Fibroblast of lung (primary cell): ENCODE data around the gene PPP3CB. TPM values are rescaled to one million over a fixed set of nuclear protein-coding genes. Genes with fewer than 3 reads are reported as not detected.
"Not testable (repeated sequence)": the region's sequence is repeated elsewhere in the genome, so short reads cannot be mapped to it uniquely, and the experiment has no call there.

Experiments used
- DNase-seq, 2 donors: peaks; one replicate each; pipeline versions ENCODE4 v3.0.0 to v3.0.0-alpha.2; 2010; ENCODE audit warnings: low read depth in 2 of 2
- H2AFZ ChIP-seq: 2 replicates; pipeline ENCODE4 v1.5.1; 2012; ENCODE audit warnings: low read length, control low read depth, inconsistent platforms
- H3K27ac ChIP-seq: 2 replicates; pipeline ENCODE4 v1.5.1; 2011; ENCODE audit warnings: low read length, control low read depth; ENCODE audit not compliant: insufficient read depth
- H3K27me3 ChIP-seq: 2 replicates; pipeline ENCODE4 v1.5.1; 2011; ENCODE audit warnings: mild to moderate bottlenecking, low read length; ENCODE audit not compliant: control insufficient read depth, insufficient read depth
- H3K36me3 ChIP-seq: 2 replicates; pipeline ENCODE4 v1.5.1; 2011; ENCODE audit warnings: low read length; ENCODE audit not compliant: control insufficient read depth, insufficient read depth
- H3K4me1 ChIP-seq: 2 replicates; pipeline ENCODE4 v1.5.1; 2011; ENCODE audit warnings: low read length; ENCODE audit not compliant: control insufficient read depth, insufficient read depth; ENCODE audit errors: extremely low read depth
- H3K4me2 ChIP-seq: 2 replicates; pipeline ENCODE4 v1.5.1; 2011; ENCODE audit warnings: low read length, control low read depth; ENCODE audit not compliant: insufficient read depth; ENCODE audit errors: extremely low read depth
- H3K4me3 ChIP-seq, 4 experiments: fragments of 200-600 bp in 1 of 4; sonication (generic) in 1 of 4; replicated peaks in 1 of 4; 2 replicates each; pipeline ENCODE4 v1.5.1; 2011 to 2016; ENCODE audit warnings: low read length in 4 of 4, low read depth in 3 of 4, mild to moderate bottlenecking in 3 of 4, control low read depth in 2 of 4, inconsistent platforms in 1 of 4, mixed read lengths in 1 of 4; ENCODE audit not compliant: insufficient read depth in 1 of 4; ENCODE audit errors: control extremely low read depth in 1 of 4
- H3K79me2 ChIP-seq: 2 replicates; pipeline ENCODE4 v1.5.1; 2012; ENCODE audit warnings: mild to moderate bottlenecking, low read length, inconsistent platforms; ENCODE audit not compliant: control insufficient read depth, insufficient read depth
- H3K9ac ChIP-seq: 2 replicates; pipeline ENCODE4 v1.5.1; 2011; ENCODE audit warnings: mild to moderate bottlenecking, low read length, control low read depth; ENCODE audit not compliant: insufficient read depth
- H3K9me3 ChIP-seq: 2 replicates; pipeline ENCODE4 v1.5.1; 2012; ENCODE audit warnings: low read depth, low read length; ENCODE audit not compliant: control insufficient read depth, insufficient read depth
- H4K20me1 ChIP-seq: 2 replicates; pipeline ENCODE4 v1.5.1; 2011; ENCODE audit warnings: low read length; ENCODE audit not compliant: control insufficient read depth, insufficient read depth; ENCODE audit errors: extremely low read depth
- EZH2 ChIP-seq: IDR thresholded peaks from 2 replicates; pipeline ENCODE4 v1.5.1; 2012; ENCODE audit warnings: low read length, control low read depth, mild to moderate bottlenecking; ENCODE audit errors: missing control alignments
- polyA plus RNA-seq, 2 donors: library from polyadenylated mRNA; depleted of rRNA in 1 of 2; stranded (reverse) in 1 of 2; unstranded in 1 of 2; fragments of >200 nt; gene quantifications; 2 replicates each; pipeline ENCODE4 v1.2.1, GENCODE V29; 2011 to 2012; ENCODE audit warnings: missing spikeins in 1 of 2
- total RNA-seq: library from RNA; depleted of rRNA; stranded (reverse); fragments of >200 nt; gene quantifications from 2 replicates; pipeline ENCODE4 v1.2.1, GENCODE V29; 2014
- TF ChIP-seq, protein P1 (sequence below), 2 donors: IDR thresholded peaks in 1 of 2; conservative IDR thresholded peaks in 1 of 2; 1 replicate in 1 of 2; 2 replicates in 1 of 2; pipeline ENCODE4 v1.5.1; 2011 to 2012; ENCODE audit warnings: low read length in 2 of 2, control low read depth in 1 of 2, inconsistent platforms in 1 of 2, low read depth in 1 of 2, mild to moderate bottlenecking in 1 of 2

PPP3CB gene
- total and polyA plus RNA-seq, 2 donors (not counting 1 experiment from before 2014, with no cell fraction given), result 27.1 to 38.8 TPM

DNA sequence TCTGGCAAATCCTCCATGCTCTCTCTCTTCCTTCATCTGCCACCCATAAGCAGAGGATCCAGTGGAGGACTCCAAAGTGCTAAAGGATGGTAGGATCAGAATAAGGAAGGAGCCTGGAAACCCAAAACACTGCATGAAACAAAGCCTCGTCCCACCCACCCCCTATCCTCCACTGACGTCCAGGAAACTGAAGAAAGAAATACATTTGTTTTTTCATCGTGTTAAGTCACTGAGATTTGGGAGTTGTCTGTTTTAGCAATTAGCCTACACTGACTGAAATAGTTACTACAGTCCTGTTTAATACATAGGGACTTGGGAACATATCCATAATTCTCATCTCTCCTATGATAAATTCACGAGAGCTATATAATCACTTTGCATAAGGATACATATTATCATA, 96.8 kb downstream of the PPP3CB start:
- Histone ChIP-seq H2AFZ (no peak overlapping the region), H4K20me1 (no peaks in the 10 kb centered on the region), H3K4me1 (no peaks in the 10 kb centered on the region), H3K36me3 (peaks cover 3% of the 10 kb centered on the region), H3K9me3 (no peaks in the 10 kb centered on the region), H3K9ac (no peak overlapping the region), H3K4me3 (no peak overlapping the region), H3K27me3 (no peaks in the 10 kb centered on the region), H3K27ac (no peak overlapping the region), H3K4me2 (no peak overlapping the region), H3K79me2 (peaks cover 34% of the 10 kb centered on the region)
- no peak for DNase-seq
- TF ChIP-seq, protein P1, sequence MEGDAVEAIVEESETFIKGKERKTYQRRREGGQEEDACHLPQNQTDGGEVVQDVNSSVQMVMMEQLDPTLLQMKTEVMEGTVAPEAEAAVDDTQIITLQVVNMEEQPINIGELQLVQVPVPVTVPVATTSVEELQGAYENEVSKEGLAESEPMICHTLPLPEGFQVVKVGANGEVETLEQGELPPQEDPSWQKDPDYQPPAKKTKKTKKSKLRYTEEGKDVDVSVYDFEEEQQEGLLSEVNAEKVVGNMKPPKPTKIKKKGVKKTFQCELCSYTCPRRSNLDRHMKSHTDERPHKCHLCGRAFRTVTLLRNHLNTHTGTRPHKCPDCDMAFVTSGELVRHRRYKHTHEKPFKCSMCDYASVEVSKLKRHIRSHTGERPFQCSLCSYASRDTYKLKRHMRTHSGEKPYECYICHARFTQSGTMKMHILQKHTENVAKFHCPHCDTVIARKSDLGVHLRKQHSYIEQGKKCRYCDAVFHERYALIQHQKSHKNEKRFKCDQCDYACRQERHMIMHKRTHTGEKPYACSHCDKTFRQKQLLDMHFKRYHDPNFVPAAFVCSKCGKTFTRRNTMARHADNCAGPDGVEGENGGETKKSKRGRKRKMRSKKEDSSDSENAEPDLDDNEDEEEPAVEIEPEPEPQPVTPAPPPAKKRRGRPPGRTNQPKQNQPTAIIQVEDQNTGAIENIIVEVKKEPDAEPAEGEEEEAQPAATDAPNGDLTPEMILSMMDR (conservative IDR thresholded peaks at IDR 0.05 in 1 of 2, IDR thresholded peaks at IDR 0.05 in 1 of 2; ENCODE audit: low read depth in 1 of 2, low read length in 2 of 2), result no peak
- TF ChIP-seq EZH2, result no peak

DNA sequence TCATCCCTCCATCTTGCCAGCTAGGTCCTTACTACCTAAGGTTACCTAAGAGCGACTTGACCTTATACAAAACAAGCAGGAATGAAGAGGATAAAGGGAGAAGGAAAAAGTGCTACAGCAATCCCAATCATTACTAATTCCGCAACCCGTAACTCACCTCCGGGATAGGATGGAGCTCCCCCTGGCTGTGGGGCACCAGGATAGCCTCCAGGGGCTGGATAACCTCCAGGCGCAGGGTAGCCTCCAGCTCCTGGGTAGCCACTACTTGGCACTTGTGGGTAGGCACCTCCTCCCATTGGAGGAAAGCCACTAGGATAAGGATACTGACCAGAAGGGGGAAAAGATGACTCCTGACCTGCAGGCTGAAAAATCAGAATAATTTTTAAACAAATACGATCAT, 97.8 kb downstream of the PPP3CB start:
- H3K4me3 ChIP-seq, result no peak overlapping the region
- TF ChIP-seq, protein P1 (conservative IDR thresholded peaks at IDR 0.05 in 1 of 2, IDR thresholded peaks at IDR 0.05 in 1 of 2; ENCODE audit: low read depth in 1 of 2, low read length in 2 of 2), result peak in 1 of 2 donors; percentile 21
- TF ChIP-seq EZH2, result no peak
- H4K20me1 ChIP-seq, result no peaks in the 10 kb centered on the region
- H3K79me2 ChIP-seq, result peaks cover 23% of the 10 kb centered on the region
- no peaks in the 10 kb centered on the region for H3K4me1 ChIP-seq
- no peaks in the 10 kb centered on the region for H3K27me3 ChIP-seq
- H3K27ac ChIP-seq, result no peak overlapping the region
- peaks cover 3% of the 10 kb centered on the region for H3K36me3 ChIP-seq
- no peaks in the 10 kb centered on the region for H3K9me3 ChIP-seq
- no peak overlapping the region for H3K4me2 ChIP-seq
- no peak overlapping the region for H2AFZ ChIP-seq
- no peak overlapping the region for H3K9ac ChIP-seq
- no peak for DNase-seq

DNA sequence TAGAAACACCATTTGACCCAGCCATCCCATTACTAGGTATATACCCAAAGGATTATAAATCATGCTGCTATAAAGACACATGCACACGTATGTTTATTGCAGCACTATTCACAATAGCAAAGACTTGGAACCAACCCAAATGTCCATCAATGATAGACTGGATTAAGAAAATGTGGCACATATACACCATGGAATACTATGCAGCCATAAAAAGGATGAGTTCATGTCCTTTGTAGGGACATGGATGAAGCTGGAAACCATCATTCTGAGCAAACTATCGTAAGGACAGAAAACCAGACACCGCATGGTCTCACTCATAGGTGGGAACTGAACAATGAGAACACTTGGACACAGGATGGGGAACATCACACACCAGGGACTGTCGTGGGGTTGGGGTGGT, 101.5 kb downstream of the PPP3CB start:
- not testable (repeated sequence) for H2AFZ ChIP-seq, DNase-seq, H3K27ac ChIP-seq, H3K4me2 ChIP-seq, H3K36me3 ChIP-seq, H3K9me3 ChIP-seq, H3K9ac ChIP-seq, H3K27me3 ChIP-seq, H3K4me1 ChIP-seq, H3K79me2 ChIP-seq, H4K20me1 ChIP-seq, H3K4me3 ChIP-seq
